Natural killer cell (primary cell): Measurements from ENCODE around the gene STN1. TPM values are rescaled to one million over a fixed set of nuclear protein-coding genes. Genes with fewer than 3 reads are reported as not detected.

ENCODE experiments used
- ATAC-seq, 3 donors: fragments of 150-1000 bp in 2 of 3; fragments of 200-7000 bp in 1 of 3; cut with Tn5 transposase; 1 replicate in 1 of 3; 2 replicates in 2 of 3; pipeline ENCODE4 v1.10.0; 2021; ENCODE audit warnings: mild to moderate bottlenecking in 2 of 3, moderate library complexity in 2 of 3
- DNase-seq, 2 donors: peaks; one replicate each; pipeline versions ENCODE4 v3.0.0 to v3.0.0-alpha.2; 2013 to 2021; ENCODE audit warnings: mixed read lengths in 1 of 2
- H3K27ac ChIP-seq: one replicate; pipeline ENCODE4 v1.5.1; 2013; ENCODE audit warnings: mild to moderate bottlenecking, low read length
- H3K27me3 ChIP-seq: one replicate; pipeline ENCODE4 v1.6.1; 2013; ENCODE audit warnings: low read length; ENCODE audit not compliant: control insufficient read depth, insufficient read depth
- H3K36me3 ChIP-seq: one replicate; pipeline ENCODE4 v1.6.1; 2013; ENCODE audit warnings: low read length; ENCODE audit not compliant: control insufficient read depth, insufficient read depth
- H3K4me1 ChIP-seq: one replicate; pipeline ENCODE4 v1.6.1; 2013; ENCODE audit warnings: low read length; ENCODE audit not compliant: control insufficient read depth, insufficient read depth
- H3K4me3 ChIP-seq: one replicate; pipeline ENCODE4 v1.5.1; 2013; ENCODE audit warnings: low read length
- H3K9me3 ChIP-seq: one replicate; pipeline ENCODE4 v1.6.1; 2013; ENCODE audit warnings: low read length; ENCODE audit not compliant: control insufficient read depth, insufficient read depth
- H3K27ac Mint-ChIP-seq, 2 donors: one replicate each; pipeline ENCODE4 v1.8.0; 2022; ENCODE audit warnings: mild to moderate bottlenecking in 2 of 2, mixed read lengths in 2 of 2, moderate library complexity in 1 of 2
- H3K27me3 Mint-ChIP-seq, 2 donors: one replicate each; pipeline ENCODE4 v1.8.0; 2022; ENCODE audit warnings: low read depth in 2 of 2, mixed read lengths in 2 of 2
- H3K36me3 Mint-ChIP-seq: one replicate; pipeline ENCODE4 v1.8.0; 2022; ENCODE audit warnings: mixed read lengths
- H3K4me1 Mint-ChIP-seq, 2 donors: one replicate each; pipeline ENCODE4 v1.8.0; 2022; ENCODE audit warnings: mixed read lengths in 2 of 2
- H3K4me3 Mint-ChIP-seq: one replicate; pipeline ENCODE4 v1.8.0; 2022; ENCODE audit warnings: mild to moderate bottlenecking, moderate library complexity, mixed read lengths
- H3K9me3 Mint-ChIP-seq, 2 donors: one replicate each; pipeline ENCODE4 v1.8.0; 2022; ENCODE audit warnings: mixed read lengths in 2 of 2
- CTCF ChIP-seq: fragments of 200-600 bp; IDR thresholded peaks from one replicate; pipeline ENCODE4 v1.8.0; 2022; ENCODE audit warnings: antibody characterized with exemption
- WGBS: methylation state at CpG from one replicate; pipeline ENCODE4 v1.1.7; 2013; ENCODE audit warnings: missing lambda C conversion rate; ENCODE audit not compliant: insufficient coverage; 5-methylcytosine and 5-hydroxymethylcytosine counted together
- intact Hi-C: fragments of 100-400 bp; cut with micrococcal nuclease; formaldehyde crosslinking; loops from one replicate; pipeline ENCODE4 v1.14.2; 2022
- total RNA-seq, 4 donors: library from RNA; stranded (reverse); fragments of 120-200 nt in 1 of 4; gene quantifications; one replicate each; pipeline versions ENCODE4 v1.2.3 to v1.2.4, GENCODE V29; 2013 to 2022

The STN1 gene
- total RNA-seq, 3 donors from 2014 or later (not counting 1 experiment from before 2014, with no cell fraction given): 31.7 to 53.4 (median 34.0) TPM

- no peak overlapping the region for H3K27ac ChIP-seq
- Mint-ChIP-seq H3K27me3 (peaks cover 3 to 6% of the 10 kb centered on the region in 2 donors), H3K27ac (no peak overlapping the region), H3K9me3 (no peaks in the 10 kb centered on the region), H3K4me3 (no peak overlapping the region), H3K36me3 (no peaks in the 10 kb centered on the region), H3K4me1 (no peaks in the 10 kb centered on the region)
- intact Hi-C loops: no loop called here
- H3K36me3 ChIP-seq: no peaks in the 10 kb centered on the region
- H3K4me3 ChIP-seq: no peak overlapping the region
- no peaks in the 10 kb centered on the region for H3K27me3 ChIP-seq
- no peaks in the 10 kb centered on the region for H3K9me3 ChIP-seq
- DNase-seq (no peak), ATAC-seq (no peak)
- no peaks in the 10 kb centered on the region for H3K4me1 ChIP-seq
- whole genome bisulfite sequencing: 73% methylated on average over 5 of the region's 5 CpGs
- no peak for TF ChIP-seq CTCF
Measured at GRCh38 chr10:103834436-103835095, 83.4 kb downstream of the STN1 start.

- Mint-ChIP-seq H3K4me1 (no peaks in the 10 kb centered on the region), H3K4me3 (no peak overlapping the region), H3K27ac (no peak overlapping the region), H3K27me3 (peaks cover 3 to 6% of the 10 kb centered on the region in 2 donors), H3K36me3 (no peaks in the 10 kb centered on the region), H3K9me3 (no peaks in the 10 kb centered on the region)
- ATAC-seq (no peak), DNase-seq (no peak)
- no peak for TF ChIP-seq CTCF
- Histone ChIP-seq H3K4me1 (no peaks in the 10 kb centered on the region), H3K4me3 (no peak overlapping the region), H3K27me3 (no peaks in the 10 kb centered on the region), H3K27ac (no peak overlapping the region), H3K36me3 (no peaks in the 10 kb centered on the region), H3K9me3 (no peaks in the 10 kb centered on the region)
- intact Hi-C loops: no loop called here
- WGBS: 69% methylated on average over 4 of the region's 5 CpGs
Measured at GRCh38 chr10:103833731-103834365, 84.1 kb downstream of the STN1 start.

GRCh38 chr10:103832806-103833205 is 85.2 kb downstream of the STN1 start:
- no peak overlapping the region for H3K4me3 ChIP-seq
- H3K27me3 ChIP-seq: no peaks in the 10 kb centered on the region
- no peaks in the 10 kb centered on the region for H3K4me1 Mint-ChIP-seq
- no peak for ATAC-seq
- no peak overlapping the region for H3K27ac ChIP-seq
- H3K9me3 ChIP-seq: no peaks in the 10 kb centered on the region
- H3K27ac Mint-ChIP-seq: no peak overlapping the region
- no peaks in the 10 kb centered on the region for H3K9me3 Mint-ChIP-seq
- H3K27me3 Mint-ChIP-seq: peaks cover 3 to 6% of the 10 kb centered on the region in 2 donors
- no peak for TF ChIP-seq CTCF
- no peaks in the 10 kb centered on the region for H3K36me3 Mint-ChIP-seq
- no peak overlapping the region for H3K4me3 Mint-ChIP-seq
- intact Hi-C loops: no loop called here
- H3K36me3 ChIP-seq: no peaks in the 10 kb centered on the region
- no peak for DNase-seq
- WGBS: 91% methylated on average over 2 of the region's 2 CpGs
- H3K4me1 ChIP-seq: no peaks in the 10 kb centered on the region

Other genes starting within 250 kb of the STN1 start
- 1 to 10 TPM; 3.3 to 7.0 (median 4.9) TPM for gene SH3PXD2A, start 62.6 kb downstream of the STN1 start, total RNA-seq
- 10 to 100 TPM; 33.4 to 48.7 (median 40.3) TPM for gene SLK, start 49.0 kb upstream of the STN1 start, total RNA-seq
- gene COL17A1, start 167.7 kb upstream of the STN1 start, total RNA-seq: not detected
- 10 to 100 TPM in 2 of 3 donors, 1 to 10 TPM in 1; 9.1 to 19.1 (median 18.3) TPM for gene SFR1, start 204.0 kb upstream of the STN1 start, total RNA-seq